Neuron (in vitro differentiated cells): ENCODE data around the gene ACMSD.
"Not testable (repeated sequence)": the region's sequence is repeated elsewhere in the genome, so short reads cannot be mapped to it uniquely, and the experiment has no call there.

Experiments used
- H2AFZ ChIP-seq: one replicate; pipeline ENCODE4 v1.6.1; 2013; ENCODE audit warnings: low read depth, mild to moderate bottlenecking, inconsistent platforms, low read length, moderate library complexity
- H3K27me3 ChIP-seq: one replicate; pipeline ENCODE4 v1.6.1; 2013; ENCODE audit warnings: low read length; ENCODE audit not compliant: insufficient read depth
- H3K36me3 ChIP-seq: one replicate; pipeline ENCODE4 v1.6.1; 2013; ENCODE audit warnings: low read length; ENCODE audit not compliant: insufficient read depth
- H3K4me1 ChIP-seq: one replicate; pipeline ENCODE4 v1.6.1; 2013; ENCODE audit warnings: low read length; ENCODE audit not compliant: insufficient read depth
- H3K4me3 ChIP-seq: 2 replicates; pipeline ENCODE4 v1.5.1; 2013; ENCODE audit warnings: mild to moderate bottlenecking, low read length, moderate library complexity
- H3K9me3 ChIP-seq: one replicate; pipeline ENCODE4 v1.6.1; 2013; ENCODE audit warnings: low read length

Gene ACMSD

DNA sequence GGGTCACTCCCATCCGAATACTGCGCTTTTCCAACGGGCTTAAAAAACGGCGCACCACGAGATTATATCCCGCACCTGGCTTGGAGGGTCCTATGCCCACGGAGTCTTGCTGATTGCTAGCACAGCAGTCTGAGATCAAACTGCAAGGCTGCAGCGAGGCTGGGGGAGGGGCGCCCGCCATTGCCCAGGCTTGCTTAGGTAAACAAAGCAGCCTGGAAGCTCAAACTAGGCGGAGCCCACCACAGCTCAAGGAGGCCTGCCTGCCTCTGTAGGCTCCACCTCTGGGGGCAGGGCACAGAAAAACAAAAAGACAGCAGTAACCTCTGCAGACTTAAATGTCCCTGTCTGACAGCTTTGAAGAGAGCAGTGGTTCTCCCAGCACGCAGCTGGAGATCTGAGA is 12.7 kb upstream of the ACMSD start:
- H2AFZ ChIP-seq, H3K36me3 ChIP-seq, H3K4me1 ChIP-seq, H3K27me3 ChIP-seq, H3K4me3 ChIP-seq, H3K9me3 ChIP-seq: not testable (repeated sequence)

- Histone ChIP-seq H3K4me1 (no peaks in the 10 kb centered on the region), H3K9me3 (no peaks in the 10 kb centered on the region), H3K4me3 (no peak overlapping the region), H3K27me3 (no peaks in the 10 kb centered on the region), H2AFZ (no peak overlapping the region), H3K36me3 (no peaks in the 10 kb centered on the region)
These were observed 2.9 kb upstream of the ACMSD start for GRCh38 chr2:134835471-134835870.

- Histone ChIP-seq H3K36me3 (no peaks in the 10 kb centered on the region), H3K4me3 (no peak overlapping the region), H2AFZ (no peak overlapping the region), H3K27me3 (no peaks in the 10 kb centered on the region), H3K9me3 (no peaks in the 10 kb centered on the region), H3K4me1 (no peaks in the 10 kb centered on the region)
These were observed 1.4 kb upstream of the ACMSD start for GRCh38 chr2:134836986-134837385.

GRCh38 chr2:134839649-134840048 is 1.2 kb downstream of the ACMSD start:
- no peak overlapping the region for H3K4me3 ChIP-seq
- no peaks in the 10 kb centered on the region for H3K9me3 ChIP-seq
- H3K27me3 ChIP-seq: no peaks in the 10 kb centered on the region
- H2AFZ ChIP-seq: no peak overlapping the region
- no peaks in the 10 kb centered on the region for H3K4me1 ChIP-seq
- H3K36me3 ChIP-seq: no peaks in the 10 kb centered on the region

- Histone ChIP-seq H3K4me3 (no peak overlapping the region), H2AFZ (no peak overlapping the region), H3K27me3 (no peaks in the 10 kb centered on the region), H3K36me3 (no peaks in the 10 kb centered on the region), H3K4me1 (no peaks in the 10 kb centered on the region), H3K9me3 (no peaks in the 10 kb centered on the region)
These were observed 4.6 kb downstream of the ACMSD start for GRCh38 chr2:134842930-134843490.

DNA sequence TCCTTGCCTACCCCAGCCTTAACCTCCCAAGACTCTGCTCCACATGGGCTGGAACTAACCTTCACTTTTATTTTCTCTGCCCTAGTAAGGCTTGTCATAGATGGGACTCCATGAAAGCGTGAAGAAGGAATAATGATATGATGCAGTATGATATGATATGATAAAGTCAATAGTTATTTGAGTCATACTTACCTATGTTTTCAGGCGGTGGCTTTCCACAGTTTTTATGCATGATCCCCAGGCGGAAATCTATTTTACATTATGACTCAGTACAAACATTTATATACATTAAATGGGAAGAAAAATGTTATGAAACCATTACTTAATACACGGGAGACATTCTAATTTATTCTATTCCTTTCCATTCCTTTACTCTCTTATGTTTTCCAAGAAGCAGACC is 5.6 kb downstream of the ACMSD start:
- H3K4me3 ChIP-seq: no peak overlapping the region

DNA sequence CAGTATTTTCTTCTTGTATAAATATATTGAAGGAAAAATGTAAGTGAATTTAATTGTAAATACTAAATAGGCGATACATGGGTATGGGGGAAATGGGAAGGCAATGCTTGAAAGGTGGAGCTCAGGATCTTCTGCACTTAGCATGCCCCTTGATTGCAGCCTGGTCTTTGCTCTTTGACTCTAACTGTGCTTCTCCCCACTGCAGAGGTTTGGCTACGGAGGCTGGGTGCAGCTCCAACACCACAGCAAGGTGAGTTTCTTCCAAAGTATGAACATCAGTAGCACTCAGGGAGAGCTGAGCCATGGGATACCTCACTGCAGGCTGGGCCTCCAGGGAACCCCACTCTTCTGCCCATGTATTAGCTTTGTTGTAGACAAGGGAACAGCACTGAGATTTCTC is 6.6 kb downstream of the ACMSD start:
- Histone ChIP-seq H3K36me3 (no peaks in the 10 kb centered on the region), H3K27me3 (no peaks in the 10 kb centered on the region), H3K9me3 (no peaks in the 10 kb centered on the region), H3K4me1 (no peaks in the 10 kb centered on the region), H2AFZ (no peak overlapping the region), H3K4me3 (no peak overlapping the region)

More for the DNA sequence above, 5.6 kb downstream of the ACMSD start:
- Histone ChIP-seq H3K4me1 (no peaks in the 10 kb centered on the region), H3K27me3 (no peaks in the 10 kb centered on the region), H3K9me3 (no peaks in the 10 kb centered on the region), H3K36me3 (no peaks in the 10 kb centered on the region), H2AFZ (no peak overlapping the region)

DNA sequence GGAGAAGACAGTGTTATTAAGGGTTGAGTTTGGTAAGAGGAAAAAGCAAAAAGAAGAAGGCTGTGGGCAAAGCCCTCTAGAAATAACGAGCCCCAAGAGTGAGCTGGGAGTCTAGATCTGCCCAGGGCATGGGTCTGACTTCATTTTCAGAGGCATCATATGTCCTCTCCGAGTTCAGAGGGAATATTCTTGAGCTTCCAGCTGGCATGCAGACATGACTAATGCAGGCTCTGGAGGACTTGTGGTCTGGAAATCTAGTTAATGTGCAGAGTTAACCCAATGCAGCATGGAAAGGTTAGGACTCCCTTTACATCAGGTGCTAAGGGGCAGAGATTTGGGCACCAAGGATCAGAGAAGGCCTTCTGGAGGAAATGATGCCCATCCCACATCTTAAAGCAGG is 7.3 kb downstream of the ACMSD start:
- no peaks in the 10 kb centered on the region for H3K9me3 ChIP-seq
- H3K4me3 ChIP-seq: no peak overlapping the region
- no peaks in the 10 kb centered on the region for H3K27me3 ChIP-seq
- H2AFZ ChIP-seq: no peak overlapping the region
- H3K36me3 ChIP-seq: no peaks in the 10 kb centered on the region
- H3K4me1 ChIP-seq: no peaks in the 10 kb centered on the region

DNA sequence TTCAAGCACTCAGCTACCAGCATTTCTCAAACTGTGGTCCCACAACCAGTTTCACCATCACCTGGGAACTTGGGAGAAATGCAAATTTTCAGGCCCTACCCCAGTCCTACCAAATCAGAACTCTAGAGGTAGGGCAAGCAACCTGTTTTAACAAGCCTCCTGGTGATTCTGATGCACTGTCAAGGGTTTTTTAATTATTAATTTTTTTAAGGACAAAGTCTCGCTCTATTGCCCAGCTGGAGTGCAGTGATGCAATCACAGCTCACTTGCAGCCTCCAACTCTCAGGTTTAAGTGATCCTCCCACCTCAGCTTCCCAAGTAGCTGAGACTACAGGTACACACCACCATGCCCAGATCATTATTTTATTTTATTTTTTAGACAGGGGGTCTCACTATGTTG is 7.8 kb downstream of the ACMSD start:
- Histone ChIP-seq H3K9me3 (no peaks in the 10 kb centered on the region), H3K36me3 (no peaks in the 10 kb centered on the region), H3K4me1 (no peaks in the 10 kb centered on the region), H2AFZ (no peak overlapping the region), H3K4me3 (no peak overlapping the region), H3K27me3 (no peaks in the 10 kb centered on the region)

- not testable (repeated sequence) for H2AFZ ChIP-seq, H3K4me3 ChIP-seq, H3K4me1 ChIP-seq, H3K27me3 ChIP-seq, H3K9me3 ChIP-seq, H3K36me3 ChIP-seq
These were observed 9.2 kb downstream of the ACMSD start for GRCh38 chr2:134847582-134847981.

GRCh38 chr2:134852518-134852917 is 14.1 kb downstream of the ACMSD start:
- no peaks in the 10 kb centered on the region for H3K9me3 ChIP-seq
- H3K4me3 ChIP-seq: no peak overlapping the region
- H2AFZ ChIP-seq: no peak overlapping the region
- no peaks in the 10 kb centered on the region for H3K4me1 ChIP-seq
- no peaks in the 10 kb centered on the region for H3K36me3 ChIP-seq
- no peaks in the 10 kb centered on the region for H3K27me3 ChIP-seq

GRCh38 chr2:134855709-134856108 is 17.3 kb downstream of the ACMSD start:
- no peak overlapping the region for H3K4me3 ChIP-seq
- no peaks in the 10 kb centered on the region for H3K27me3 ChIP-seq
- no peak overlapping the region for H2AFZ ChIP-seq
- H3K4me1 ChIP-seq: no peaks in the 10 kb centered on the region
- no peaks in the 10 kb centered on the region for H3K36me3 ChIP-seq
- H3K9me3 ChIP-seq: no peaks in the 10 kb centered on the region

DNA sequence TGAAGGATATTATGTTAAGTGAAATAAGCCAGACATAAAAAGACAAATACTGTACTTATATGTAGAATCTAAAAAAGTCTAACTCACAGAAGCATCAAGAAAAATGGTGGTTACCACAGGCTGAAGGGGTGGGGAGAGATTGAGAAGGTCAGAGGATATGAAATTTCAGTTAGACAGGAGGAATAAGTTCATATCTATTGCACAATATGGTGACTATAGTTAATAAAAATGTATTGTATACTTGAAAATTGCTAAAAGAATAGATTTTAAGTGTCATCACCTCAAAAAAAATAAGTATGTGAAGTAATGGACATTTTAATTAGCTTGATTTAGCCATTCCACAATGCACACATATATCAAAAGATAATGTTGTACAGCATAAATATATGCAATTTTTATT is 19.8 kb downstream of the ACMSD start:
- H3K4me1 ChIP-seq: no peaks in the 10 kb centered on the region
- H3K27me3 ChIP-seq: no peaks in the 10 kb centered on the region
- H2AFZ ChIP-seq: no peak overlapping the region
- no peak overlapping the region for H3K4me3 ChIP-seq
- no peaks in the 10 kb centered on the region for H3K36me3 ChIP-seq
- no peaks in the 10 kb centered on the region for H3K9me3 ChIP-seq

DNA sequence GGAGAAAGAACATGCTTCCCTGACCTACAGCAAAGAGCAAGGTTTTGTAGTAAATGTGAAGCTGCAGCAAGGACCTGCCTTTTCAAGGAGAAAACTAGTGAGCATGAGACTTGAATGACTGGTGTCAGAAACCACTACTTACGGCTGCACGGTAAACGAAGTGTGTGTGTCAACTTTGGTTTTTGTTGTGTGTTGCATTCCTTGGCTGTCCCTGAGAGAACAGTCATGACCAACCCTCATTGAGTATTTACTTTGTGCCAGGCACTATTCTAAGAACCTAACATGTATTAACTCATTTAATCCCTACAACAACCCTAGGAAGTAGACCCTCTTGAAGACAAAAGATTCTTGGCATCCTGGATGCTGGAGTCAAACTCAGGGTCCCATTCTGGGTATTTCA is 22.8 kb downstream of the ACMSD start:
- H3K9me3 ChIP-seq: no peaks in the 10 kb centered on the region
- no peak overlapping the region for H3K4me3 ChIP-seq
- H3K27me3 ChIP-seq: no peaks in the 10 kb centered on the region
- H3K4me1 ChIP-seq: peaks cover 4% of the 10 kb centered on the region
- H3K36me3 ChIP-seq: no peaks in the 10 kb centered on the region
- H2AFZ ChIP-seq: no peak overlapping the region
